Measurements from ENCODE around the gene PCMT1.

- TF ChIP-seq CTCF (IDR thresholded peaks at IDR 0.05) (no peak), POLR2A (IDR thresholded peaks at IDR 0.05) (no peak)
Measured at GRCh38 chr6:149729824-149730223, 19.7 kb upstream of the PCMT1 start.

Measured in right lobe of liver (tissue), 4 donors.